NOMO-1 treated with dmso at 0.1 percent for 144 hours (cell line): ENCODE measurements around the gene SCIN.

Experiments
- DNase-seq: peaks from one replicate; lab custom pipeline; 2025; ENCODE audit not compliant: unreplicated experiment; lab: John Stamatoyannopoulos, UW

Gene SCIN

DNA sequence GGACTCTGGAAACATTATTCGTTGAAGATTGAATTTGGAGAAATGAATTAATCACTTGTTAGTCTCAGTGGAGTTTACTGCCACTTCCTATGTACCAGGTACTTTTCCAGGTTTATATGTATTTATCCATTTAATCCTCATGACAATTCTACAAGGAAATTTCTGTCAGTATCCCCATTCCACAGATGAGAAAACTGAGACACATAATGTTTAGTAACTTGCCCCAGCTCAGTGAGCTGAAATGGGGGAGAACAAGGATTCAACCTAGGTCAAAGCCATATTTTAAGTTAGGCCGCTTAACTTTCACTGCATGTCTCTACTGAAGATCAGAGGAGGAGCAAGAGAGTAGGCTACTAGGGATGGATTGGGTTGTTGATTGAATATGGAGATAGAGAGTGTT is 4.6 kb upstream of the SCIN start:
- DNase-seq = no peak

- DNase-seq = no peak
These were observed 3.5 kb upstream of the SCIN start for GRCh38 chr7:12567015-12567414.

- DNase-seq = no peak
These were observed 847 bp upstream of the SCIN start for GRCh38 chr7:12569673-12570072.

GRCh38 chr7:12570168-12570533 is 369 bp upstream of the SCIN start:
- peak; percentile 18 for DNase-seq

DNA sequence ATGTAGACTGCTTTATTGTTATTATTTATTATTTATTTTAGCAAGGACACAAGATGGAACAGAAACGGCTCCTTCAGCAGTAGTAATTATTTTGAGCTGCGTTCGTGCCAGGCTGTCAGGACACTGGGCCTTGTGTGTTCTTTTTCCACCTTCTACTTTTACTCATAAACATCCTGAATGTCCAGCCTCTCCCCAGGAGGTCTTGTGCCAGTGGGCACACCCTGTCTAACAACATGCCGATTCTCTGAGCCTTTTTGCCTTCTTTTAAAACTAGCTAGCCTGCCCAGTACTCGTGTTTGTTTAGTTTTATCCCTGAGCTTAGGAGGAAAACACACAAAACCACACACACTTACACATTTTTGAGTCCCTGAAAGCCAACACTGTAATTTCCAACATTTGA is 1.2 kb downstream of the SCIN start:
- DNase-seq = no peak

DNA sequence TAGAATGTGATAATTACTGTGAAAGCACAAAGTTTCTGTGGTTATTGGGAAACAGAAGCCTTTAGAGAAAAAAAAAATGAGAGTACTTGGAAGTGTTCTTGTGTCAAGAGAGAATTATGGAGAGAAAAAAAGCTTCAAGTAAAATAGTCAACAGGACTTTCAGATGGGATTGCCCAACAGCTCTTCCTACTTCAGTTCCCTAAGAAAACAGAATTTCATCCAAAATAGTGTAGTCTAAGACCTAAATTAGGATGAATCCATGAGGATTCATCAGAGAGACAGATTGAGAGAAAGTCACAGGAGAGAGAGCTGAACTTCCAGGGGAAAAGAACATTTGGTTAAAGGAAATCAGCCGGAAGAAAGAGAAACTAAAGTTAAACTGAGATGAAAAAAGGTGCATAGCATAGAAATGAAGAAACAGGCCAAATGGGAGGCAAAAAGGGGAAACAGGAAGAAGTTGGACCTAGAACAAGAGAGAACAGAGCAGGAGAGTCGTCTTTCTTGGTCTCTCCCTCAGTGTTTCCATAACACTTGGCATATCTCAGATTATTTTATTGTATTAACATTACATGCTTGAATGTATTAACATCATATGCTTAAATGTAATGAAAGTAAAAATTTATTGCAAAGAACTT is 2.5 kb downstream of the SCIN start:
- DNase-seq = peak; percentile 36

DNA sequence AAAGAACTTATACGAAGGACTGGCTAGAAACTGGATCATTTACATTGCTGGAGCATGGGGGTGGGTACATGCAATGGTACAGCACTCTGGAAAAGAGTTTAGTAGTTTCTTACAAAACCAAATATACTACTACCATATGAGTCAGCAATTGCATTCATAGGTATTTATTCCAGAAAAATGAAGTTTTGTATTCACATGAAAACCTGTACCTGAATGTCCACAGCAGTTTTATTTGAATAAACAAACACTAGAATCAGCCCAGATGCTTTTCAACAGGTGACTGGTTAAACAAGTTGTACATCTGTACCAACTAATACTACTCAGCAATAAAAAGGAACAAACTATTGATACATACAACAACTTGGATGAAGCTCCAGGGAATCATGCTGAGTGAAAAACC is 3.4 kb downstream of the SCIN start:
- DNase-seq = no peak

- DNase-seq = no peak
These were observed 8.6 kb downstream of the SCIN start for GRCh38 chr7:12578930-12579640.

GRCh38 chr7:12581897-12582296 is 11.4 kb downstream of the SCIN start:
- no peak for DNase-seq

DNA sequence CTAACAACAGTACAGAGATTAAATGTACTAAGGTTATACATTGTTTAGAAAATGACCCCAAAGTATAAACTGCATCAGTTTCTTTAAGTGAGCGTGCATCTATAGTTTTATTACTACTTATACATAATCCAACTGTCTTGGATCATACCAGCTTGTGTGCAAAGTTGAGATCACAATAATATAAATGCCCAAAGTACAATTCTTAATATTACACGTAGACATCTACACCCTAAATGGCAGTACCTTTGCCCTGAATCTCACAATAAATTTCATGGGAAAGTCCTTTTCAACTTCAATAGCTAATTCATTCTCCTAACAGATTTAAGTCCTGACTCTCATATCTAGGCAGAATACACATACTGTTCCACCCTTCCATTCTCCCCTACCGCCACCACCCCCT is 11.8 kb downstream of the SCIN start:
- DNase-seq = no peak

- DNase-seq = peak; percentile 1
These were observed 12.7 kb downstream of the SCIN start for GRCh38 chr7:12583176-12583575.

GRCh38 chr7:12583922-12584321 is 13.4 kb downstream of the SCIN start:
- no peak for DNase-seq

- peak; percentile 53 for DNase-seq
These were observed 14.4 kb downstream of the SCIN start for GRCh38 chr7:12584930-12585329.

GRCh38 chr7:12586271-12586670 is 15.8 kb downstream of the SCIN start:
- DNase-seq = no peak

- DNase-seq = no peak
These were observed 17.9 kb downstream of the SCIN start for GRCh38 chr7:12588259-12588904.

DNA sequence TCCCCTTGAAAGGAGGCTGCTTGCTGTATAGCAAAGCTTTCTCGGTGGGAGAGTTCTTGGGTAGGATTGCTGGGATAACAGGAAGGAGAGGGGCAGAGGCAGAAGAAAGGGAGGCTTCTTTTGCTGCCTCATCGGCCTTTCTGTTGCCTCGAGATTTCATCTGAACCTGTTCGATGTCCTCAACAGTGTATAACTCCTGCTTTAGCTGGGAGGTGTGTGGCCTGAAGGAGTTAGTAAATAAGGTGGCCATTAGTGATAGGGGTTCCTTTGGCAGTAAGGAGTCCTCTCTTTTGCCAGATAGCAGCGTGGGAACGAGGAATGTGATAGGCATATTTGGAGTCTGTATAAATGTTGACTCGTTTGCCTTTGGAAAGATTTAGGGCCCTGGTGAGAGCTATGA is 20.0 kb downstream of the SCIN start:
- DNase-seq = no peak

DNA sequence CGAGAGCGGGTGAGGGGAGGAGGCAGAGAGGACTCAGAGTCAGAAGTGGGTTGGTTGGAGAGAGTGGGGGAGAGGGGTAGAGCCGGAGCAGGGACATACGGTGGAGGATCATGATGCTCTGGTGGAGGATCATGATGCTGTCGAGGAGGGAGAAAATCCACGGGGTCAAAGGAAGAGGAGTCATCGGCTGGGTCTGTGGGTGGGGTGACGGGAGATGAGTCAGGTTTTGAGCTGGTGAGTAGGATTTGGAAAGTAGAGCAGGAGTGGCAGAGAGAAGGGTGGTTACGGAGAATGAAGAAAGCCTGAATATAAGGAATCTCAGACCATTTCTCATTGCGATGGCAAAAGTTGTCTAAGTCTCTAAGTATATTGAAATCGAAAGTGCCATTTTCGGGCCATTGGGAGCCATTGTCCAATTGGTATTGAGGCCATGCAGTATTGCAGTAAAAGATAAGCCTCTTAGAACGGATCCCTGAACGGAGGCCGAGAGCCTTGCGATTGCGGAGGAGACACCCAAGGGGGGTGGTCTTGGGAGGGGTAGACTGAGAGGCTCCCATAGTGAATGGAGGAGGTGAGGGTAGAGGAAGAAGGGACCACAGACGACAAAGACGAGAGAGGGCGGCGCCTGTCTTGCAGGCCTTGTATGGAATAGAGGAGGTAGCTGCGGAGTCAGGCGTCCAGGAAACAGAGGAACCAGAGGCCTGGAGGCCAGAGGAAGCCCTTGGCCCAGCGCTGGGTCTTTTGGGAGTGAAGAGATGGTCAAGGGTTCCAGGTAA is 23.8 kb downstream of the SCIN start:
- DNase-seq = no peak

GRCh38 chr7:12595148-12595547 is 24.6 kb downstream of the SCIN start:
- no peak for DNase-seq

DNA sequence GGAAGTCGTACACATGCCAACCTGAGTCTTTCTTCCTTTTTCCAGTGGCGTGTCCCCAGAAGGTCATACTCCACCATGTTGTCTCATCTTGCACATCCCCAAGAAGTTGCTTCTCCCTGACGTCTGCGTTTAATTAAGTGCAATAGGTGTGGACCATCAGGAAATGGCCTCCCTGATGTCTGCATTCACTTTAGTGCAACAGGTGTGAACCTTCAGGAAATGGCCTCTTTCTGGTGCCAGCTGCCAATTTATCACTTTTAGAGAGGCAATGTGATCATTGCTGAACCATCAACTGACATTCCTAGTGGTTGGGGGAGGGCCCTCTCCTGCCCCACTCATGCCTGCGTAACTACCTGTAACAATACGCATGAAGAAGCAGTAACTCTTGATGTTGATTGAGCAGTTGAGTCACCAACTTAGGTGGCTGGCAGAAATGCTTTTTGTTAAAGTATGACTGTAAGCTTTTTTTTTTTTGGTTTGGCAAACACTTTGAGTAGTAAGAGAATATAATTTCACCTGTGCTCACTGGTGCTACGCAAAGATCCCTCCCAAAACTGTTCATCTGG is 25.8 kb downstream of the SCIN start:
- DNase-seq = no peak

DNA sequence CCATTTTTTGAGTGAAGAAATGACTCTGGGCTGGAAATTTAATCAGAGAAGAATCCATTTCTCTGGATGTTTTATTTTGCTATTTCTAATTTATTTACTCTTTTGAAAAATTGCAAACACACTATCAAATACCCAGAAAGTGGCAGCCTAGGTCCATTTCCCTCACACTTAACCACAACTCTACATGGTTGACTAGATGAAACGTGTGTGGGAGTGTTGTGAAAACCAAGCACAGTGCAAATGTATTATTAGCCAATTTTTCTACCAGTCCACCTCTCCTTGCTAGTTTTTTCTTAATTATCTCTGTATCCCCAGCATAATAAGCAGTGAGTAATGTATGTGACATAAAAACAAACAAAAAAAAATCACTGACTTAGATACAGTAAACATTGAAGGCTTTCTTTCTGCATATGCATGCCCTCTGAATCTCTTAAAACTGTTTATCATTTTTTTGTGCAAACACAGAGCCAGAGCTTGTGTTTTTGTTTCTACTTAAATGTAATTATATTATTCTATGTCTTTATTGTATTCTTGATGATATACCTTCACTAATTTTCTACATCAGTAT is 30.9 kb downstream of the SCIN start:
- DNase-seq = no peak

DNA sequence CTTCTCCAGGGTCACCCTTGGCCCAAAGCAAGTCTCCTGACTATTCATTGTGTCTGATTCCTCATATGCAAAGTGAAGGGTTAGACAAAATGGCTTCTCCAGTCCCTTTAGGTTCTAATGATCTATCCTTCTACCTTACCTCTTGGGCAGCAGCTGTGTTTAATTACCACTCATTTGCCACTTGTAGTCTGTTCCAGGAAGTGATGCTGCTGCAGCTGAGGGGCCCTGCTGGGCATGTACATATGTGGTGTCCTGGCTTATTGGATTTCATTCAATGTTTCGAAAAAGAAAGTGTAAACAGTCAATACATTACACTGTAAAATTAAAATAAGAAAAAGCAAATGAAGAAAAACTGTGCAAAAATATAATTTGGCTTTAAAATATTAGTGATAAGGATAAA is 36.6 kb downstream of the SCIN start:
- no peak for DNase-seq
